Measurements from ENCODE around the gene PLRG1.

The PLRG1 gene

GRCh38 chr4:154511548-154511947, 38.7 kb downstream of the PLRG1 start:
- ChIA-PET CTCF (no interaction called here), POLR2A (ENCODE audit: low non-redundant PET) (no interaction called here)
- no peak for TF ChIP-seq CTCF (conservative IDR thresholded peaks at IDR 0.05; ENCODE audit: low read depth)
- H3K27ac ChIP-seq = no peak overlapping the region
- DNase-seq (ENCODE audit: low spot score) = no peak

- no peak overlapping the region for H3K27ac ChIP-seq
- CTCF ChIA-PET = interaction anchor here (0.7 to 1.3 kb wide), 5 partner anchors 16 to 849 kb away, joined by 3 to 9 read pairs (median 4); partner anchors contain the start of genes DCHS2 and PLRG1
- POLR2A ChIA-PET (ENCODE audit: low non-redundant PET) = no interaction called here
These were observed 43.0 kb downstream of the PLRG1 start for GRCh38 chr4:154507156-154507555.

GRCh38 chr4:154506253-154506652, 43.9 kb downstream of the PLRG1 start:
- H3K27ac ChIP-seq = no peak overlapping the region
- no peak for DNase-seq (ENCODE audit: low spot score)
- CTCF ChIA-PET = interaction anchor here (0.6 to 1.3 kb wide), 6 partner anchors 15 to 332 kb away, joined by 3 to 9 read pairs (median 3); partner anchors contain the start of genes DCHS2 and PLRG1
- POLR2A ChIA-PET (ENCODE audit: low non-redundant PET) = no interaction called here
- TF ChIP-seq CTCF (conservative IDR thresholded peaks at IDR 0.05; ENCODE audit: low read depth) = peak; percentile 41

More at GRCh38 chr4:154507156-154507555, 43.0 kb downstream of the PLRG1 start:
- DNase-seq (ENCODE audit: low spot score) = peak; percentile 18
- TF ChIP-seq CTCF (conservative IDR thresholded peaks at IDR 0.05; ENCODE audit: low read depth) = no peak

GRCh38 chr4:154503598-154503997, 46.6 kb downstream of the PLRG1 start:
- CTCF ChIA-PET = interaction anchor here (0.6 to 2.1 kb wide), 4 partner anchors 14 to 115 kb away, joined by 3 to 7 read pairs (median 4); partner anchors contain the start of gene PLRG1
- H3K27ac ChIP-seq = no peak overlapping the region
- TF ChIP-seq CTCF (conservative IDR thresholded peaks at IDR 0.05; ENCODE audit: low read depth) = peak; percentile 43
- POLR2A ChIA-PET (ENCODE audit: low non-redundant PET) = no interaction called here
- DNase-seq (ENCODE audit: low spot score) = peak; percentile 58

GRCh38 chr4:154502111-154502510, 48.1 kb downstream of the PLRG1 start:
- TF ChIP-seq CTCF (conservative IDR thresholded peaks at IDR 0.05; ENCODE audit: low read depth) = no peak
- no peak for DNase-seq (ENCODE audit: low spot score)
- POLR2A ChIA-PET (ENCODE audit: low non-redundant PET) = no interaction called here
- H3K27ac ChIP-seq = no peak overlapping the region
- CTCF ChIA-PET = interaction anchor here (0.6 to 1.1 kb wide), 4 partner anchors 15 to 845 kb away, joined by 3 to 4 read pairs (median 4); no protein-coding TSS in a partner anchor

- DNase-seq (ENCODE audit: low spot score) = no peak
- ChIA-PET POLR2A (ENCODE audit: low non-redundant PET) (no interaction called here), CTCF (no interaction called here)
- H3K27ac ChIP-seq = no peak overlapping the region
- no peak for TF ChIP-seq CTCF (conservative IDR thresholded peaks at IDR 0.05; ENCODE audit: low read depth)
These were observed 52.3 kb downstream of the PLRG1 start for GRCh38 chr4:154497889-154498288.
